Pulmonary artery endothelial cell (primary cell): ENCODE data around the gene SMPD4. TPM values are rescaled to one million over a fixed set of nuclear protein-coding genes. Genes with fewer than 3 reads are reported as not detected.
A peak's percentile ranks its signal among the peaks of the same experiment; 100 is the strongest.
"Not testable (repeated sequence)": the region's sequence is repeated elsewhere in the genome, so short reads cannot be mapped to it uniquely, and the experiment has no call there.

Experiments used
- DNase-seq: peaks from one replicate; pipeline ENCODE4 v3.0.0-alpha.2; 2011; ENCODE audit warnings: low read depth, low spot score
- total RNA-seq: library from RNA; depleted of rRNA; stranded (reverse); fragments of >200 nt; gene quantifications from 2 replicates; pipeline ENCODE4 v1.2.3, GENCODE V29; 2014

SMPD4 gene
- 14.8 and 17.2 TPM in 2 replicates for total RNA-seq

DNA sequence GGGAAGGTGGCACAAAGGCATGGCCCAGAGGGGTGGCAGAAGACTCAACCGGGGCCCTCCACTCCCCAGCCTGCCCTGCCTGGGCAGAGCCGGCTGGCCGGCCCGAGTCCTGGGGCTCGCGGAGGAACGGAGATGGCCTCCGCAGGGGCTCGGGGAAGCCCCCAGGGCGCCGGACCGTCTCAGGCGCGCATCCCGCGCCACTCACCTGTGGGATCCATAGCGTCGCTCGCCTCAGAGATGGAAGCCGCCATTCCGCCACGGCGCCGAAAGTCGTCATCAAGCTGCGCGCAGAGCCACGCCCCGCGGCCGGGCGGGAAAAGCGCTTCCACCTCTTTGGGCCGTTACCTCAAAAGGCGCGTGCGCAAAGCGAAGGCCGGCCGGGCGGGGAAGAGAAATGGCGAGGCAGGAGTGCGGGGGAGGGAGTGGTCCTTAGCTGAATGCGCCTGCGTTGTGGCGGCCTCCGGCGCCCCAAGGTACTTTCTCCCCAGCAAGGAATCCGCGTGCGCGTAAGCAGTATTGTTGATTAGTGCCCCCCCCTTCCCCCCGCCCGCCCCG, at the start of gene SMPD4:
Gene SMPD4 (minus strand): TSS at position 278 of the 555 bp plus-strand sequence. CDS start 5,010 bp downstream, outside the sequence.
- peak; percentile 79 for DNase-seq

DNA sequence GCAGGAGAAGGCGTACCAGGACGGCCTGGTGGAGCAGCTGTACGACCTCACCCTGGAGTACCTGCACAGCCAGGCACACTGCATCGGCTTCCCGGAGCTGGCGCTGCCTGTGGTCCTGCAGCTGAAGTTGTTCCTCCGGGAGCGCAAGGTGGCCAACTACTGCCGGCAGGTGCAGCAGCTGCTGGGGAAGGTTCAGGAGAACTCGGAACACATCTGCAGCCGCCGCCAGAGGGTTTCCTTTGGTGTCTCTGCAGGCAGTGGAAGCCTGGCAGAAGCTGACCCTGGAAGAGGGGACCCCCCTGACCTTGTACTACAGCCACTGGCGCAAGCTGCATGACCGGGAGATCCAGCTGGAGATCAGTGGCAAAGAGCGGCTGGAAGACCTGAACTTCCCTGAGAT, 49.5 kb upstream of the SMPD4 start:
- DNase-seq = not testable (repeated sequence)

DNA sequence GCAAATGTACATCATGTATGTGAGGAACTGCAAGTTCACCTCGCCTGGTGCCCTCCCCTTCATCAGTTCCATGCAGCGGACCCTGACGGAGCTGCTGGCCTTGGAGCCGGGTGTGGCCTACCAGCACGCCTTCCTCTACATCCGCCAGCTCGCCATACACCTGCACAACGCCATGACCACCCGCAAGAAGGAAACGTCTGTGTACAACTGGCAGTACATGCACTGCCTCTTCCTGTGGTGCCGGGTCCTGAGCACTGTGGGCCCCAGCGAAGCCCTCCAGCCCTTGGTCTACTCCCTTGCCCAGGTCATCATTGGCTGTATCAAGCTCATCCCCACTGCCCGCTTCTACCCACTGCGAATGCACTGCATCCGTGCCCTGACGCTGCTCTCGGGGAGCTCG, 49.0 kb upstream of the SMPD4 start:
- not testable (repeated sequence) for DNase-seq

DNA sequence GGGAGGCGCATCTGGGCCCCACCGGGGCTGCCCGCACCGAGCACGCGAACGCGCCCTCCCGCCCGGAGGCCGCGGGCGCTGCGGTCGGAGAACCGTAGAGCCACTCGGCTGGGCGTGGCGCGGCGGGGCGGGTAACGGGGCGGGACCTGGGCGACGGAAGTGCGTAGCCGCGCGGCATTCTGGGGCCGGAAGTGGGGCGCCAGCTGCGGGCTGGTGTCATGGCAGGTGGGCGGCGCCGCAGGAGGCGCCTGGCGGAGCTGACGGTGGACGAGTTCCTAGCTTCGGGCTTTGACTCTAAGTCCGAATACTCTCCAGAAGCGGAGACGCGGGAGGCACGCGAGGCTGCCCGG, 47.7 kb upstream of the SMPD4 start:
- DNase-seq = not testable (repeated sequence)

DNA sequence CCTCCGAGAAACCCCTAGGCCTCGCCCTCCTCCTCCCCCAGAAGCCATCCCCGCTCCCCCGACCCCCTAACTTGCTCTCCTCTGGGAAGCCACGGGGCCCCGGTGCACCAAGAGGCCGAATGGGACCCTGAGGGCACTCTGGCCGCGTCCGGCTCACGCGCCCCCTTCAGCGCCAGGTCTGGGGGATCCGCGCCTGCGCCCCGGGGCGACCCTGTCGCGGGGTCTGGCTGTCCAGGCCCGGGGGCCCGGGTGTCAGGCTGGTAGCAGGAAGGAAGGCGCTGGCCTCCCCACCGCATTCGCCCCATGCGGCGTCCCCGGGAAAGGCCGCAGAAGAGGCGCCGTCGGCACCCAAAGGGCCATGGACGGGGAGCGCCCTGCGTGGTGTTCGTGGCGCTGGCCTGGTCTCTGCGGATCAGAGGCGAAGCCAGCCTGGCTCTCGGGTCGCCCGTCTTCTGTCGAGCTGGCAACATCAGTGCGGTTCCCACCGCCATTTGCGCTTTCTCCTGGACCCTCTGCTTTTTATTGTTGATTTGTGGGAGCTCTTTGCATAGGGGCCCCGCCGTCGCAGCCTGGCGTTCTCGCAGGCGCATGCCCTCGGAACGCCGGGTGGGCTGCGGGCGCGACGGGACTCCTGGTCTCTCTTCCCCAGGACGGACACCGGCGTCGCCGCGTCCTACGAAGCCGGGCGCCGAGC, 47.2 kb upstream of the SMPD4 start:
- DNase-seq = not testable (repeated sequence)

DNA sequence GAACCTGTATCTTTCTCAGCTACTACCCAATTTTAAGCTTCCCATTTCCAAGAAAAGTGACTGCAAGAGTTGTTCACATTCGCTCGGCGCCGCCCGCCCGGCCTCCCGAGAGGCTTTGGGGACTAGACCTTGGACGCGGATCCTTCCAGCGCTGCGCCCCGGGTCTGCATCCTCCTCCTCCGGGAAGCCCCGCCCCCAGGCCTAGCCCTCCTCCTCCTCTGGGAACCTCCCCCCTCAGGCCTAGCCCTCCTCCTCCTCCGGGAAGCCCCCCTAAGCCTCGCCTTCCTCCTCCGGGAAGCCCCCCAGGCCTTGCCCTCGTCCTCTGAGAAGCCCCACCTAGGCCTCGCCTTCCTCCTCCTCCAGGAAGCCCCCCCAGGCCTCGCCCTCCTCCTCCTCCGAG, 46.6 kb upstream of the SMPD4 start:
- DNase-seq = not testable (repeated sequence)

GRCh38 chr2:130222523-130222922, 41.1 kb upstream of the SMPD4 start:
- DNase-seq = not testable (repeated sequence)

DNA sequence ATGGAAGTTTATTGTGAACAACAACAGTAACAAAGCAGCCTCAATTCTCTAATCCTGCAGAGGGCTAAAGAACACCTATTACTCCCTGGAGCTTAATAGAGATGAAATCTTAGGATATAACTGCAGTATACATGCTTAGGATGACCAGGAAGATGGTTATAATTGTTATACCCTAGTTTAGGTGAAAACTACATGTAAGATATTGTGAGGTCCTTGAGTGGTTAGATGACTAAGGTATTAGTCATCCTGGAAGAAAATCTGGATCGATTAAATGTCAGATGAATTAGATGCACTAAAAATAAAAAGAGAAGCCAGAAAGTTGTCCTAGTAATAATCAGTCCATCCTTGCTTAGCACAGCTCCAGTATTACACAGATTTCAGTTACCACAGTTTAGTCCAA, 39.1 kb upstream of the SMPD4 start:
- not testable (repeated sequence) for DNase-seq

GRCh38 chr2:130219147-130219546, 37.7 kb upstream of the SMPD4 start:
- DNase-seq = not testable (repeated sequence)

DNA sequence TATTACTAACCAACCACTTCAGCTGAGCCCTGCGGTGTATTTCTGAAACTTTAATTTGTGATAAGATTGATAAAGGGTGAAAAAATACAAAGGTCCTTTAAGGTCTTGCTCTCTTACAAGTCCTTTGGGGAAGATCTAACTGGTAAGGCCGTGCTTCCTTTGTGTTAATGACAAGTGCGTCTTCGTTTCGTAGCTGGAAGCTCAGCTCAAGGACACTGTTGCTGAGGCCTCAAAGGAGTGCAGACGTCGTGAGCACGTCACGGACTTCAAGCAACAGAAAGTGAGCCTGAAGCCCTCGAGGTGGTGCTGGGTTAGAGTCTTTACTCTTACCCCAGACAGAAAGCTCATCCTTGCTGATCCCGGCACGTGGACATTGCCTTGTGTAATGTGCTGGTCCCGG, 25.6 kb upstream of the SMPD4 start:
- DNase-seq = not testable (repeated sequence)

- DNase-seq = not testable (repeated sequence)
Observed at GRCh38 chr2:130203150-130203549, 21.7 kb upstream of the SMPD4 start.

GRCh38 chr2:130202518-130202917, 21.1 kb upstream of the SMPD4 start:
- not testable (repeated sequence) for DNase-seq

DNA sequence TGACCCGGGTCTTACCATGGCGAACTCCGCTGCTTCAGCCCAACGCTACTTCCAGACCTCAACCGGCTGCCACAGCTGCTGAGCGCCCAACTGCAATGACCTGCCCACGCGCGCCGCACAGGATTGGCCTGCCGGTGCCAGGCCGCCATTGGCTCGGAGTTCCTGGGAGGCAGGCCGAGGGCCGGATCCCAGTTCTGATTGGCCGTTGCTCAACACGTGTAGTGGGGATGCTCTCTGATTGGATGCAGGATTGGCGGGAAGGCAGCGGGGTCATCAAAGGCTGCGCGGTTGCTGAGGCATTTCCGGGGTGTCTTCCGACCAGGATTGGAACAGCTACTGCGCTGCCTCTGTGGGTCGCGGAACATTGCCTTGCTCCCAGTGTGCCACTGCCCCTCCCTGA, 16.9 kb upstream of the SMPD4 start, which contains the start of gene TUBA3E:
Gene TUBA3E (minus strand): TSS at position 97 of the 400 bp plus-strand sequence. CDS start 79 bp downstream, at position 18.
- DNase-seq = no peak

DNA sequence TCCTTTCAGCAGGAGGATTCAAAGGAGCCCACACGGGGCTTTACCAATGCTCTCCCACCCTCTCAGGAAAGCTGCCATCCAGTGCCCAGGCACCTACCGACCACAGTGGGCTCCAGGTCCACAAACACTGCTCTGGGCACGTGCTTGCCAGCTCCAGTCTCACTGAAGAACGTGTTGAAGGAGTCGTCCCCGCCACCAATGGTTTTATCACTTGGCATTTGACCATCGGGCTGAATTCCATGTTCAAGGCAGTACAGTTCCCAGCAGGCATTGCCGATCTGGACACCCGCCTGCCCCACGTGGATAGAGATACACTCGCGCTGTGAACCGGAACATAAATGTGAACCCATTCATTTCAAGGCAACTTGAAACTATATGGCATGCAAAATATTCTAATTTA, 14.7 kb upstream of the SMPD4 start:
- DNase-seq = not testable (repeated sequence)

- not testable (repeated sequence) for DNase-seq
Observed at GRCh38 chr2:130195089-130195635, 13.8 kb upstream of the SMPD4 start.

DNA sequence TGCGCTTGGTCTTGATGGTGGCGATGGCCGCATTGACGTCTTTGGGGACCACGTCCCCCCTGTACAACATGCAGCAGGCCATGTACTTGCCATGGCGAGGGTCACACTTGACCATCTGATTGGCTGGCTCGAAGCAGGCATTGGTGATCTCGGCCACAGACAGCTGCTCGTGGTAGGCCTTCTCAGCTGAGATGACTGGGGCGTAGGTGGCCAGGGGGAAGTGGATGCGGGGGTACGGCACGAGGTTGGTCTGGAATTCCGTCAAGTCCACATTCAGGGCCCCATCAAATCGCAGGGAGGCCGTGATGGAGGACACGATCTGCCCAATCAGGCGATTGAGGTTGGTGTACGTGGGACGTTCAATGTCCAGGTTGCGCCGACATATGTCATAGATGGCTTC, 12.4 kb upstream of the SMPD4 start:
- DNase-seq = not testable (repeated sequence)

- DNase-seq = not testable (repeated sequence)
Observed at GRCh38 chr2:130192451-130192850, 11.0 kb upstream of the SMPD4 start.

GRCh38 chr2:130191319-130191718, 9.9 kb upstream of the SMPD4 start:
- DNase-seq = not testable (repeated sequence)

DNA sequence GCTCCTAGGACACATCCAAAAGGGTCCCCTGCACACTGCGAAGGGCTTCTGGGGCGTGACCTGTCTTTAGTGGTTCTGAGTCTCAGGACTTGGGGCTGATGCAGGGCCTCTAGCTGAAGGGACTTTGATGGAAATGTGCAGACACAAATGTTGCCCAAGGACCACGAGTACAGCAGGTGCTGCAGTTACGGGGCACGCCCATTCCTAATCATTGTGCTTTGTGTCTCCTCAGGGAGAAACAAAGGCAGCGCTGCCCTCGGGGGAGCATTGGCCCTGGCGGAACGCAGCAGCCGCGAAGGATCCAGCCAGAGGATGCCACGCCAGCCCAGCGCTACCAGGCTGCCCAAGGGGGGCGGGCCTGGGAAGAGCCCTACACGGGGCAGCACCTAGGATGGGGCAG, 8.8 kb upstream of the SMPD4 start:
- no peak for DNase-seq

DNA sequence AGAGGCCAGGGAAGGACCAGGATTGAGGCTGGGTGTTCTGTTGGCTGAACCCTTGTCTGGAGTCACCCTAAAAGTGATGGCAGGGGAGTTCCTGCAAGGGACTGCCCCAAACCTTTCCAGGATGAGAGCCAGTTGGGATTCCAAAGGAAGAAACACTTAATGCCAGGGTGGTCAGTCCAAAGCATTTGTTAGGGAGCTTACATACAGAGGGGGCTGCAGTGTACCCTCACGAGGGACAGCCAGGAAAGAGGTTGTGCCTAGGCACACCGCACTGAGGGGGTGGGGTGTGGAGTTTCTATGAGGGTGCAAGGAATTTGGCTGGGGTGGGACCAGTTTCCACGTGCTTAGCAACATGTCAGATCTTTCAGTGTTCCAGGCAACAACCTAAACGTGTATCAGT, 7.6 kb upstream of the SMPD4 start:
- DNase-seq = not testable (repeated sequence)

DNA sequence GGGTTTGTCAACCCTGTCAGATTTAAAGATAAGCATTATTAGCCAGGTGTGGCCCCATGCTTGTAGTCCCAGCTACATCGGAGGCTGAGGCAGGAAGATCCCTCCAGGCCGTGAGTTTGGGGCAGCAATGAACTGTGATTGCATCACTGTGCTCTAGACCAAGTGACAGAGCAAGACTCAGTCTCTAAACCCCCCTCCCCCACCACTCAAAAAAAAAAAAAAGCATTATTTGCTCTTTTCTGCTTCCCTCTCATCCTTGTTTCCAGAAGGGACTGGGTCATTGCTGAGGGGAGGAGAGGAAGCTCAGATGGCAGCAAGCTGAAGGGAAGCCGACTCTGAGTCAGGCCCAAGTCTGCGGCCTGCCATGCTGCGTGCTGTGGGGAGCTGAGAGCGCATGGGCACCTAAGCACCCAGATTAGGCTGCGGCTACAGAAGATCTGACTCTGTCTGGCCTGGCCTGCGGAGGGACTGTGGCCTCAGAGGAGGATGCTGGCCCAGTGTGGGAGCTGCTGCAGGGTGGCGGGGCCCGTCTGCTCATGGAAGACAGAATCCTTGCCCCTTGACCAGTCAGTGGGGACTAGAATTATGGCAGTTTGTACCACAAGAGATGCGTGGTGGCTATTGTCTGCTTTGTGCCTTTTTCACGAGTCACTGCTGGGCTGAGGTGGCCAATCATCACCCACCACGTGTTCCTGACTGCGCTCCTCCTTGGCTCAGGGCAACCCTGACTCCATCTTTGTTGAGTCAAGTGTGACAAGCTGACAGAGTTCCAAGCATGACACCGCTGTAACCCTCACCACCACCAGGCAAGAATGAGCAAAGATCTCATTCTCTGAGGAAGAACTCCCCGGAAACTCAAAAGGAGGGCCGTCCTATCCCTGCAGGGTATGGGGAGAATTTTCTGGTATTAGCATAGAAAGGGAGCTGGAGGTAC, 6.7 kb upstream of the SMPD4 start:
- not testable (repeated sequence) for DNase-seq

DNA sequence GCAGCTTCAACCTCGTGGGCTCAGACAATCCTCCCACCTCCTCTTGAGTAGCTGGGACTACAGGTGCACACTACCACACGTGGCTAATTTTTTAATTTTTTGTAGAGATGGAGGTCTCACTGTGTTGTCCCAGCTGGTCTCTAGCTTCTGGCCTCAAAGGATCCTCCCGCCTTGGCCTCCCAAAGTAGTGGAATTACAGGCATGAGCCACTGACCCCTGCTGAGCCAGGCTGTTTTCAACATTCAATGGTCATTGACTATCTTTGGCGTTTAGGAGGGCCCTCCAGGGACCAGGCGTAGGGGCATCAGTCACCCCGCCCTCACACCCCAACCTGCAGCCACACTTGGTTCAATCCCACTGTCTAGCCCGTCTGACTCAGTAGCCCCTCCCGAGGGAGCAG, 5.9 kb upstream of the SMPD4 start:
- no peak for DNase-seq
